Measurements from ENCODE around the gene KREMEN1.

- TF ChIP-seq, protein P1, sequence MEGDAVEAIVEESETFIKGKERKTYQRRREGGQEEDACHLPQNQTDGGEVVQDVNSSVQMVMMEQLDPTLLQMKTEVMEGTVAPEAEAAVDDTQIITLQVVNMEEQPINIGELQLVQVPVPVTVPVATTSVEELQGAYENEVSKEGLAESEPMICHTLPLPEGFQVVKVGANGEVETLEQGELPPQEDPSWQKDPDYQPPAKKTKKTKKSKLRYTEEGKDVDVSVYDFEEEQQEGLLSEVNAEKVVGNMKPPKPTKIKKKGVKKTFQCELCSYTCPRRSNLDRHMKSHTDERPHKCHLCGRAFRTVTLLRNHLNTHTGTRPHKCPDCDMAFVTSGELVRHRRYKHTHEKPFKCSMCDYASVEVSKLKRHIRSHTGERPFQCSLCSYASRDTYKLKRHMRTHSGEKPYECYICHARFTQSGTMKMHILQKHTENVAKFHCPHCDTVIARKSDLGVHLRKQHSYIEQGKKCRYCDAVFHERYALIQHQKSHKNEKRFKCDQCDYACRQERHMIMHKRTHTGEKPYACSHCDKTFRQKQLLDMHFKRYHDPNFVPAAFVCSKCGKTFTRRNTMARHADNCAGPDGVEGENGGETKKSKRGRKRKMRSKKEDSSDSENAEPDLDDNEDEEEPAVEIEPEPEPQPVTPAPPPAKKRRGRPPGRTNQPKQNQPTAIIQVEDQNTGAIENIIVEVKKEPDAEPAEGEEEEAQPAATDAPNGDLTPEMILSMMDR (conservative IDR thresholded peaks at IDR 0.05; ENCODE audit: low read depth in 2 of 2): no peak
- TF ChIP-seq EZH2phosphoT487 (IDR thresholded peaks at IDR 0.05; ENCODE audit: unreplicated experiment): no peak
- no peak for TF ChIP-seq REST (IDR thresholded peaks at IDR 0.05; ENCODE audit: unreplicated experiment)
These were observed 46.3 kb upstream of the KREMEN1 start for GRCh38 chr22:29026579-29026978.
